Measurements from ENCODE around the gene CYTIP.

CYTIP gene

DNA sequence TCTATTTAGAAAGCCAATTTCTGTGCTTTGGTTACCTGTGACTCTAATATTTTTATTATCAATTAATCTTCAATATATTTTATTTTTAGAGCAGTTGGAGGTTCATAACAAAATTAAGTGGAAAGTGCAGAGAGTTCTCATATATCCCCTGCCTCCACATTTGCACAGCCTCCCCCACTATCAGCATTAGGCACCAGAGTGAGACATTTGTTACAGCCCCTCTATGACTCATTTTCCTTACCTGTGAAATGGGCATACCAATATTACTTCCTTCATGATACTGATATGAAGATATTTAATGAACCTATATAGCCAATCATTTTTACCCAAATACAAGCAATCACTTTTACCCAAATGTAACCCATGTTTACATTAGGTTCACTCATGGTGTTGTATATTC, 34.0 kb upstream of the CYTIP start:
- peaks cover 42% of the 10 kb centered on the region for H3K4me1 ChIP-seq (ENCODE audit: insufficient read depth, low read length, severe bottlenecking)
- H3K9me3 ChIP-seq (ENCODE audit: low read length): no peaks in the 10 kb centered on the region; the same call in 1 of the 2 replicates
- H3K4me3 ChIP-seq (ENCODE audit: low read depth, low read length, poor library complexity, severe bottlenecking): no peak overlapping the region
- H3K27me3 ChIP-seq (ENCODE audit: insufficient read depth, low read length): no peaks in the 10 kb centered on the region
- no peaks in the 10 kb centered on the region for H3K79me2 ChIP-seq (ENCODE audit: insufficient read depth, low read length)
- no peak for TF ChIP-seq EZH2 (IDR thresholded peaks at IDR 0.05; ENCODE audit: borderline replicate concordance, low read length)
- H3K4me2 ChIP-seq (ENCODE audit: low read length): no peak overlapping the region
- no peak overlapping the region for H2AFZ ChIP-seq (ENCODE audit: low read length)
- no peaks in the 10 kb centered on the region for H3K9me2 ChIP-seq (ENCODE audit: low read depth, low read length)
- no peaks in the 10 kb centered on the region for H3K36me3 ChIP-seq (ENCODE audit: insufficient read depth, low read length)
- H4K20me1 ChIP-seq (ENCODE audit: insufficient read depth, low read length): no peaks in the 10 kb centered on the region
- no peaks in the 10 kb centered on the region for H3F3A ChIP-seq (ENCODE audit: insufficient read depth, low read length)
- H3K27ac ChIP-seq (ENCODE audit: low read depth, low read length, poor library complexity, severe bottlenecking): no peak overlapping the region
- no peak overlapping the region for H3K9ac ChIP-seq (ENCODE audit: low read length)

GRCh38 chr2:157476953-157477709, 33.2 kb upstream of the CYTIP start:
- 0 out of 2 replicates have a peak overlapping the region, but pooled peaks have one; percentile 3 for H2AFZ ChIP-seq (ENCODE audit: low read length)
- H3F3A ChIP-seq (ENCODE audit: insufficient read depth, low read length): no peaks in the 10 kb centered on the region
- no peak overlapping the region for H3K4me2 ChIP-seq (ENCODE audit: low read length)
- no peaks in the 10 kb centered on the region for H3K27me3 ChIP-seq (ENCODE audit: insufficient read depth, low read length)
- no peaks in the 10 kb centered on the region for H3K36me3 ChIP-seq (ENCODE audit: insufficient read depth, low read length)
- no peak overlapping the region for H3K9ac ChIP-seq (ENCODE audit: low read length)
- peaks cover 44% of the 10 kb centered on the region for H3K4me1 ChIP-seq (ENCODE audit: insufficient read depth, low read length, severe bottlenecking)
- no peaks in the 10 kb centered on the region for H4K20me1 ChIP-seq (ENCODE audit: insufficient read depth, low read length)
- H3K79me2 ChIP-seq (ENCODE audit: insufficient read depth, low read length): no peaks in the 10 kb centered on the region
- peak overlapping the region; percentile 31 for H3K27ac ChIP-seq (ENCODE audit: low read depth, low read length, poor library complexity, severe bottlenecking)
- no peak overlapping the region for H3K4me3 ChIP-seq (ENCODE audit: low read depth, low read length, poor library complexity, severe bottlenecking)
- H3K9me2 ChIP-seq (ENCODE audit: low read depth, low read length): no peaks in the 10 kb centered on the region
- TF ChIP-seq EZH2 (IDR thresholded peaks at IDR 0.05; ENCODE audit: borderline replicate concordance, low read length) (no peak), CTCF (IDR thresholded peaks at IDR 0.05; ENCODE audit: low read length) (no peak)
- H3K9me3 ChIP-seq (ENCODE audit: low read length): no peaks in the 10 kb centered on the region; the same call in 1 of the 2 replicates

DNA sequence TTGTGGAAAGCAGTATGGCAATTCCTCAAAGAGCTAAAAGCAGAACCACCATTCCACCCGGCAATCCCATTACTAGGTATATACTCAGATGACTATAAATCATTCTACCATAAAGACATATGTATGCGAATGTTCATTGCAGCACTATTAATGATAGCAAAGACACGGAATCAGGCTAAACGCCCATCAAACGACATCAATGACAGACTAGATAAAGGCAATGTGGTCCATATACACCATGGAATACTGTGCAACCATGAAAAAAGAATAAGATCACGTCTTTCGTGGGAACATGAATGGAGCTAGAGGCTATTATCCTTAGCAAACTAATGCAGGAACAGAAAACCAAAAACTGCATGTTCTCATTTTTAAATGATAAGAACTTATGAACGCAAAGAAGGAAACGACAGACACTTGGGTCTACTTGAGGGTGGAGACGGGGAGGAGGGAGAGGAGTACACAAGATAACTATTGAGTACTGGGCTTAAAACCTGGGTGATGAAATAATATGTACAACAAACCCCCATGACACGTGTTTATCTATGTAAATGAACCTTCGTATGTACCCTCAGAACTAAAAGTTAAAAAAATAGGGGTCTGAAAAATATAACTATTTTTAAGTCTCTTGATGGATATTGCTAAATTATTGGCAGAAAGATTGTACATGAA, 32.0 kb upstream of the CYTIP start:
- H3K9me2 ChIP-seq (ENCODE audit: low read depth, low read length): no peaks in the 10 kb centered on the region
- no peak overlapping the region for H2AFZ ChIP-seq (ENCODE audit: low read length)
- no peaks in the 10 kb centered on the region for H4K20me1 ChIP-seq (ENCODE audit: insufficient read depth, low read length)
- no peak overlapping the region for H3K4me3 ChIP-seq (ENCODE audit: low read depth, low read length, poor library complexity, severe bottlenecking)
- no peak overlapping the region for H3K27ac ChIP-seq (ENCODE audit: low read depth, low read length, poor library complexity, severe bottlenecking)
- H3K36me3 ChIP-seq (ENCODE audit: insufficient read depth, low read length): no peaks in the 10 kb centered on the region
- H3K4me2 ChIP-seq (ENCODE audit: low read length): no peak overlapping the region
- H3K27me3 ChIP-seq (ENCODE audit: insufficient read depth, low read length): no peaks in the 10 kb centered on the region
- no peaks in the 10 kb centered on the region; the same call in 1 of the 2 replicates for H3K9me3 ChIP-seq (ENCODE audit: low read length)
- peaks cover 51% of the 10 kb centered on the region for H3K4me1 ChIP-seq (ENCODE audit: insufficient read depth, low read length, severe bottlenecking)
- no peak overlapping the region for H3K9ac ChIP-seq (ENCODE audit: low read length)
- no peak for TF ChIP-seq CTCF (IDR thresholded peaks at IDR 0.05; ENCODE audit: low read length)
- TF ChIP-seq EZH2 (IDR thresholded peaks at IDR 0.05; ENCODE audit: borderline replicate concordance, low read length): no peak
- H3F3A ChIP-seq (ENCODE audit: insufficient read depth, low read length): no peaks in the 10 kb centered on the region
- no peaks in the 10 kb centered on the region for H3K79me2 ChIP-seq (ENCODE audit: insufficient read depth, low read length)
